ENCODE data around the gene ELMO1.

ELMO1 gene

DNA sequence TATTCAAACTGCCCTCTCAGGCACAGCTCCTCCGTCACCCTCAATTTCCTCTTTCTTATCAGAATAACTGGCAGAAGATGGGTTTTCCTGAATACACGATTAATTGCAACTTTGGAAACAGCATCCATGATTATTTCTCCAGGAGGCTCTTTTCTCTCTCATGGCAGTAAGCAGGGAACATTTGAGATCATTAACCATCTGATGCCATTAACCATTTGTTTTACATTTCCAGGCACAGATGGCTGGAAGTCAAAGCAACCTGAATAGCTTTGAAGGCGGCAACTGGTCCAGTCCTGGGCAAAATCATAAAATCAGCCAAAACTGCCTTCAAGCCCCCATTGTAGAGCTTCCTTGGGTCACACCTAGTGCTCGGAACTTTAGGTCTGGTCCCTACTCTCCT is 434.9 kb downstream of the ELMO1 start:
- H3K9me3 ChIP-seq (ENCODE audit: control insufficient read depth, low read length): no peaks in the 10 kb centered on the region
- H3K79me2 ChIP-seq: no peaks in the 10 kb centered on the region
- H3K4me1 ChIP-seq: no peaks in the 10 kb centered on the region
- no peak overlapping the region for H3K4me2 ChIP-seq (ENCODE audit: low read length)
- no peaks in the 10 kb centered on the region for H3K36me3 ChIP-seq (ENCODE audit: control insufficient read depth, insufficient read depth, low read length)
- TF ChIP-seq, protein P1, sequence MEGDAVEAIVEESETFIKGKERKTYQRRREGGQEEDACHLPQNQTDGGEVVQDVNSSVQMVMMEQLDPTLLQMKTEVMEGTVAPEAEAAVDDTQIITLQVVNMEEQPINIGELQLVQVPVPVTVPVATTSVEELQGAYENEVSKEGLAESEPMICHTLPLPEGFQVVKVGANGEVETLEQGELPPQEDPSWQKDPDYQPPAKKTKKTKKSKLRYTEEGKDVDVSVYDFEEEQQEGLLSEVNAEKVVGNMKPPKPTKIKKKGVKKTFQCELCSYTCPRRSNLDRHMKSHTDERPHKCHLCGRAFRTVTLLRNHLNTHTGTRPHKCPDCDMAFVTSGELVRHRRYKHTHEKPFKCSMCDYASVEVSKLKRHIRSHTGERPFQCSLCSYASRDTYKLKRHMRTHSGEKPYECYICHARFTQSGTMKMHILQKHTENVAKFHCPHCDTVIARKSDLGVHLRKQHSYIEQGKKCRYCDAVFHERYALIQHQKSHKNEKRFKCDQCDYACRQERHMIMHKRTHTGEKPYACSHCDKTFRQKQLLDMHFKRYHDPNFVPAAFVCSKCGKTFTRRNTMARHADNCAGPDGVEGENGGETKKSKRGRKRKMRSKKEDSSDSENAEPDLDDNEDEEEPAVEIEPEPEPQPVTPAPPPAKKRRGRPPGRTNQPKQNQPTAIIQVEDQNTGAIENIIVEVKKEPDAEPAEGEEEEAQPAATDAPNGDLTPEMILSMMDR (IDR thresholded peaks at IDR 0.05): no peak
- H3K9ac ChIP-seq: no peak overlapping the region
- H3K4me3 ChIP-seq (ENCODE audit: low read depth, low read length): no peak overlapping the region
- H2AFZ ChIP-seq: no peak overlapping the region
- H3K27me3 ChIP-seq (ENCODE audit: control insufficient read depth, insufficient read depth, low read length): no peaks in the 10 kb centered on the region
- H3K27ac ChIP-seq: no peak overlapping the region

DNA sequence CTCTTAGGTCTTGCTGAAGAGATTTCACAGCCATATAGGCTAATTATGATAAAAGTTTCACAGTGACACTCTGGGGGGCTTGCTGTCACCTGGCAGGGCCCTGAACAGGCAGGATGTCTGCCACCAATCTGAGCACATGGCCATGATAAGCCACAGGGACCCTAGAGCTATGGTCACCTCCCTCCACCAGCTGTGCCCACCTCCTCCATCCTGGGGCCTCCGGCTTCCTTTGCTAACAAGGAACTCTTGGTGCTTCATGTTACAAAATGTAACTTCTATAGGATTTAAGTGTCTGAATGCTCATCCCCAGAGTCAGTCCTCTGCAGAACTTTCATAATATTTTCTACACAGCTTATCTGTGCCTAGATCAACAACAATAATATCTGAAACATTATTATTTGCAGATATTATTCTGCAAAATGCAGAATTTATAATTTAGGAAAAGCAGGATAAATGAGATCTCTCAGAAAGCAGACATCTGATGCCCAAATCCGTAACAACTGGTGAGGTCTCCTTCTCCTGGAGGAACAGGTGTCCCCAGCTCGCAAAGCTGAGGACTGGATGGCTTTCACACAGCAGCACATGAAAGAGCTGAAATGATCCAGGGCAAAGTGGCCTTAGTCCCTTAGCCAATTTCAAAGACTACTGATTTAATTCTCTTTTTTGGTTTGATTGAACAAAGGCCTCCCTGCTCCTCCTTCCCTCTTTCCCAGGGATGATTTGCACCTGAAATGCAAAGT is 437.3 kb downstream of the ELMO1 start:
- Histone ChIP-seq H3K36me3 (ENCODE audit: control insufficient read depth, insufficient read depth, low read length) (no peaks in the 10 kb centered on the region), H3K4me2 (ENCODE audit: low read length) (no peak overlapping the region), H3K4me1 (peaks cover under 1% of the 10 kb centered on the region), H3K9ac (no peak overlapping the region), H3K9me3 (ENCODE audit: control insufficient read depth, low read length) (no peaks in the 10 kb centered on the region), H2AFZ (no peak overlapping the region), H3K4me3 (ENCODE audit: low read depth, low read length) (no peak overlapping the region), H3K27me3 (ENCODE audit: control insufficient read depth, insufficient read depth, low read length) (no peaks in the 10 kb centered on the region), H3K79me2 (no peaks in the 10 kb centered on the region), H3K27ac (no peak overlapping the region)
- TF ChIP-seq, protein P1 (IDR thresholded peaks at IDR 0.05): no peak

DNA sequence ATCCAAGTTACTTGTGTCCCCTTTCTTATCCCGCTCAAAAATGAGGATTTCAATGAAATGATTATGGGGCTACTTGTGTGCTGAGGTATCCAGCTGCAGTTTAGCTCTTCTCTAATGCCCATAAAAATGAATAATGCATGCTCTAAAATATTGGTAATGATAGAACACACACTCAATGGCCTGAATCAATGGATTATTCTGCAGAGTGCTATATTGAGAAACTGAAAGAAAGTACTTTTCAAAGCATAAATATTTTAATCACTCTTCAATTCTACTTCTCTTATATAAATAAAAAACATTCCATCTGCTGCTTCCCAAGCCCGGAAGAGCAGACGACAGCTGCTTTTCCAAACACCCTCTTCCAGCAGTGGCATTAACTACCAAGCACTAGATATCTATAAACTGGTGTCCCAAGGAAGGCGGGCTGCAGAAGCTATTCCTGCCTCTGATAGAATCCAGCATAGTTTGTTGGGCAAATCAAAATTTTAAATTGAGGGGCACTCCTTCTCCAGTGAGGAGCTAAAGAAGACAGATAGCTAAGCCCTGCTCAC is 439.5 kb downstream of the ELMO1 start:
- Histone ChIP-seq H3K4me2 (ENCODE audit: low read length) (no peak overlapping the region), H3K9ac (no peak overlapping the region), H3K27me3 (ENCODE audit: control insufficient read depth, insufficient read depth, low read length) (no peaks in the 10 kb centered on the region), H3K4me3 (ENCODE audit: low read depth, low read length) (no peak overlapping the region), H3K9me3 (ENCODE audit: control insufficient read depth, low read length) (no peaks in the 10 kb centered on the region), H3K36me3 (ENCODE audit: control insufficient read depth, insufficient read depth, low read length) (no peaks in the 10 kb centered on the region), H3K4me1 (peaks cover 7% of the 10 kb centered on the region), H2AFZ (no peak overlapping the region), H3K79me2 (no peaks in the 10 kb centered on the region), H3K27ac (no peak overlapping the region)
- TF ChIP-seq, protein P1 (IDR thresholded peaks at IDR 0.05): no peak

DNA sequence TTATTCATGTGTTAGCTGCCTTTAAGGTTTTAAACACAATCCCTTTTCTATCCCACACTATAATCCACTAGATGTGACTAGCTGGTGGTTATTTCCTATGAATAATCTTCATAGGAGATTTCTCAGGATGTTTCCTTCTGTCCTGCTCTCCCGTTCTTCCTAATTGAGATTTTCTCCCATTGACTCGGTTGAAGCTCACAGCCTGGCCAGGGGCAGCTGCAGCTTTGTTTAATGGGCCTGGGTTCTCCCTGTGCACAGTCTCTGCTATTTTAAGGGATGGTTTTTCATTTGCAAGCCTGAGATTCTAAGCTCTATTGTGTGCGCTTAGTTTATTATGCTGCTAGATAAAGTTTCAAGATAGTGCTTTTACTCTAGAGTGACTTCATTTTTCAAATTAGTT is 441.0 kb downstream of the ELMO1 start:
- no peaks in the 10 kb centered on the region for H3K9me3 ChIP-seq (ENCODE audit: control insufficient read depth, low read length)
- no peaks in the 10 kb centered on the region for H3K79me2 ChIP-seq
- H3K27me3 ChIP-seq (ENCODE audit: control insufficient read depth, insufficient read depth, low read length): no peaks in the 10 kb centered on the region
- TF ChIP-seq, protein P1 (IDR thresholded peaks at IDR 0.05): no peak
- no peak overlapping the region for H3K4me3 ChIP-seq (ENCODE audit: low read depth, low read length)
- no peak overlapping the region for H3K27ac ChIP-seq
- peaks cover 7% of the 10 kb centered on the region for H3K4me1 ChIP-seq
- no peak overlapping the region for H3K4me2 ChIP-seq (ENCODE audit: low read length)
- no peak overlapping the region for H3K9ac ChIP-seq
- no peaks in the 10 kb centered on the region for H3K36me3 ChIP-seq (ENCODE audit: control insufficient read depth, insufficient read depth, low read length)
- H2AFZ ChIP-seq: no peak overlapping the region

DNA sequence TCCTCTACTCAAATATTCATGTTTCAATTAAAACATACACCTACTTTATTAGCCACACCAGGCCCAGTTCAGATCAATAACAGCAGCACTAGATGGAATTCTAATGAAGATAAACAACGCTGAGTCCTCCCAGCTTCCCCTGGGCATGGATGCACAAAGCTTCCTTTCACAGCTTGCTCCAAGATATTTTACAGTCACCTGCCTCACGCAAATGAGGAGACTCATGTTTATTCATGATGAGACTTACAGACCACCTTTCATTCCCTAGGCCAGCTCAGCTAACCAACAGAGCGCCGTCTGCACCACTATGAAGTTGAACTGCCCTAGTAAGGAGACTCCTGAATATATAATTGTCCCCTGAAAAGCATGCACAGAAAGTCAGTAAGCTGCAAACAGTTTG is 441.4 kb downstream of the ELMO1 start:
- TF ChIP-seq, protein P1 (IDR thresholded peaks at IDR 0.05): no peak
- no peaks in the 10 kb centered on the region for H3K79me2 ChIP-seq
- H3K27ac ChIP-seq: no peak overlapping the region
- H3K36me3 ChIP-seq (ENCODE audit: control insufficient read depth, insufficient read depth, low read length): no peaks in the 10 kb centered on the region
- H3K4me1 ChIP-seq: peaks cover 7% of the 10 kb centered on the region
- H3K4me2 ChIP-seq (ENCODE audit: low read length): no peak overlapping the region
- H2AFZ ChIP-seq: no peak overlapping the region
- H3K9me3 ChIP-seq (ENCODE audit: control insufficient read depth, low read length): no peaks in the 10 kb centered on the region
- H3K4me3 ChIP-seq (ENCODE audit: low read depth, low read length): no peak overlapping the region
- H3K27me3 ChIP-seq (ENCODE audit: control insufficient read depth, insufficient read depth, low read length): no peaks in the 10 kb centered on the region
- H3K9ac ChIP-seq: no peak overlapping the region
